Activated CD8-positive, alpha-beta memory T cell treated with anti-CD3 and anti-CD28 coated beads for 36 hours (primary cell): ENCODE measurements around the gene BCKDHA. TPM values are rescaled to one million over a fixed set of nuclear protein-coding genes. Genes with fewer than 3 reads are reported as not detected.

Source experiments
- CTCF ChIA-PET: fragments of 350-600 bp; sonication (Branson Sonifier 250); formaldehyde crosslinking; loops from one replicate; lab custom pipeline; 2021; ENCODE audit warnings: antibody characterized with exemption; lab: Charles Lee
- POLR2A ChIA-PET: fragments of 350-600 bp; sonication (Branson Sonifier 250); formaldehyde crosslinking; loops from one replicate; lab custom pipeline; 2021; ENCODE audit warnings: antibody characterized with exemption; lab: Charles Lee
- total RNA-seq, 2 experiments: library from RNA; stranded (reverse); gene quantifications; one replicate each; pipeline ENCODE4 v1.2.3, GENCODE V29; 2021

The BCKDHA gene
- total RNA-seq, 2 experiments from 2014 or later, result 21.5 to 24.8 TPM

- CTCF ChIA-PET, result no interaction called here
- POLR2A ChIA-PET, result interaction anchor here (0.6 kb wide), 1 partner anchor 675 kb away, joined by 3 read pairs; no protein-coding TSS in a partner anchor
Measured at GRCh38 chr19:41414461-41414860, 16.8 kb downstream of the BCKDHA start.

- POLR2A ChIA-PET, result interaction anchor here (0.5 kb wide), 1 partner anchor 37 kb away, joined by 3 read pairs; no protein-coding TSS in a partner anchor
- CTCF ChIA-PET, result no interaction called here
Measured at GRCh38 chr19:41415154-41415571, 17.5 kb downstream of the BCKDHA start.

GRCh38 chr19:41416194-41416674 is 18.6 kb downstream of the BCKDHA start:
- CTCF ChIA-PET, result no interaction called here

GRCh38 chr19:41420101-41420880 is 22.7 kb downstream of the BCKDHA start:
- POLR2A ChIA-PET, result interaction anchor here (0.6 kb wide), 1 partner anchor 28 kb away, joined by 4 read pairs; no protein-coding TSS in a partner anchor

More at GRCh38 chr19:41416194-41416674, 18.6 kb downstream of the BCKDHA start:
- POLR2A ChIA-PET, result no interaction called here

GRCh38 chr19:41421314-41421713 is 23.7 kb downstream of the BCKDHA start:
- CTCF ChIA-PET, result interaction anchor here (0.9 kb wide), 1 partner anchor 13 kb away, joined by 3 read pairs; no protein-coding TSS in a partner anchor
- POLR2A ChIA-PET, result no interaction called here

More at GRCh38 chr19:41420101-41420880, 22.7 kb downstream of the BCKDHA start:
- CTCF ChIA-PET, result interaction anchor here (0.9 kb wide), 1 partner anchor 12 kb away, joined by 3 read pairs; no protein-coding TSS in a partner anchor

- POLR2A ChIA-PET, result no interaction called here
- CTCF ChIA-PET, result no interaction called here
Measured at GRCh38 chr19:41421973-41422372, 24.4 kb downstream of the BCKDHA start.

GRCh38 chr19:41422456-41422855 is 24.8 kb downstream of the BCKDHA start:
- ChIA-PET CTCF (no interaction called here), POLR2A (no interaction called here)

- POLR2A ChIA-PET, result no interaction called here
- CTCF ChIA-PET, result interaction anchor here (0.6 kb wide), 1 partner anchor 215 kb away, joined by 3 read pairs; no protein-coding TSS in a partner anchor
Measured at GRCh38 chr19:41422955-41423354, 25.3 kb downstream of the BCKDHA start.

- ChIA-PET CTCF (interaction anchor here (0.6 kb wide), 1 partner anchor 54 kb away, joined by 3 read pairs; no protein-coding TSS in a partner anchor), POLR2A (interaction anchor here (0.7 kb wide), 1 partner anchor 647 kb away, joined by 4 read pairs; no protein-coding TSS in a partner anchor)
Measured at GRCh38 chr19:41424335-41425173, 26.9 kb downstream of the BCKDHA start.

- ChIA-PET CTCF (interaction anchor here (0.6 kb wide), 2 partner anchors 55 to 400 kb away, joined by 3 to 4 read pairs; no protein-coding TSS in a partner anchor), POLR2A (interaction anchor here (0.7 kb wide), 1 partner anchor 648 kb away, joined by 4 read pairs; no protein-coding TSS in a partner anchor)
Measured at GRCh38 chr19:41425174-41426115, 27.8 kb downstream of the BCKDHA start.

GRCh38 chr19:41426116-41426841 is 28.7 kb downstream of the BCKDHA start:
- ChIA-PET POLR2A (interaction anchor here (0.5 kb wide), 1 partner anchor 242 kb away, joined by 5 read pairs; no protein-coding TSS in a partner anchor), CTCF (interaction anchor here (0.6 to 1.2 kb wide), 4 partner anchors 13 to 400 kb away, joined by 3 to 4 read pairs (median 3); partner anchors contain the start of gene DMAC2)

- CTCF ChIA-PET, result interaction anchor here (0.6 to 1.2 kb wide), 3 partner anchors 12 to 170 kb away, joined by 3 read pairs; partner anchors contain the start of gene DMAC2
- POLR2A ChIA-PET, result interaction anchor here (0.6 kb wide), 1 partner anchor 22 kb away, joined by 5 read pairs; no protein-coding TSS in a partner anchor
Measured at GRCh38 chr19:41426952-41427646, 29.5 kb downstream of the BCKDHA start, which contains the start of gene B3GNT8. B3GNT8 (minus strand) TSS chr19:41427374; CDS start chr19:41426778, 596 bp downstream.

GRCh38 chr19:41427647-41428480 is 30.2 kb downstream of the BCKDHA start:
- CTCF ChIA-PET, result interaction anchor here (0.8 to 2.2 kb wide), 5 partner anchors 12 to 169 kb away, joined by 3 to 12 read pairs (median 3); partner anchors contain the start of genes DMAC2 and HNRNPUL1

GRCh38 chr19:41428481-41428859 is 30.9 kb downstream of the BCKDHA start:
- ChIA-PET POLR2A (interaction anchor here (0.6 to 1.0 kb wide), 2 partner anchors 11 to 101 kb away, joined by 3 read pairs; no protein-coding TSS in a partner anchor), CTCF (interaction anchor here (0.8 to 2.2 kb wide), 5 partner anchors 11 to 169 kb away, joined by 3 to 12 read pairs (median 3); partner anchors contain the start of genes DMAC2 and HNRNPUL1)

More at GRCh38 chr19:41427647-41428480, 30.2 kb downstream of the BCKDHA start:
- POLR2A ChIA-PET, result interaction anchor here (0.5 to 0.6 kb wide), 3 partner anchors 21 to 100 kb away, joined by 3 to 5 read pairs (median 3); no protein-coding TSS in a partner anchor

- POLR2A ChIA-PET, result no interaction called here
Measured at GRCh38 chr19:41430922-41431321, 33.3 kb downstream of the BCKDHA start.

More at GRCh38 chr19:41430922-41431321, 33.3 kb downstream of the BCKDHA start:
- CTCF ChIA-PET, result interaction anchor here (1.2 kb wide), 1 partner anchor 14 kb away, joined by 4 read pairs; no protein-coding TSS in a partner anchor
